ENCODE measurements around the gene MIR17HG.
A peak's percentile ranks its signal among the peaks of the same experiment; 100 is the strongest.
"Not testable (repeated sequence)": the region's sequence is repeated elsewhere in the genome, so short reads cannot be mapped to it uniquely, and the experiment has no call there.

Gene MIR17HG

GRCh38 chr13:91347996-91348905 is 764 bp downstream of the MIR17HG start:
- DNase-seq = no peak

GRCh38 chr13:91348906-91349435 is 1.5 kb downstream of the MIR17HG start:
- DNase-seq = peak; percentile 90

GRCh38 chr13:91349992-91350911 is 2.8 kb downstream of the MIR17HG start:
- DNase-seq = no peak

- no peak for DNase-seq
These were observed 3.6 kb downstream of the MIR17HG start for GRCh38 chr13:91351123-91351522.

GRCh38 chr13:91351980-91352379 is 4.5 kb downstream of the MIR17HG start:
- DNase-seq = no peak

GRCh38 chr13:91352891-91353290 is 5.4 kb downstream of the MIR17HG start:
- not testable (repeated sequence) for DNase-seq

- no peak for DNase-seq
These were observed 6.0 kb downstream of the MIR17HG start for GRCh38 chr13:91353494-91353893.

GRCh38 chr13:91355099-91355825 is 7.8 kb downstream of the MIR17HG start:
- no peak for DNase-seq

GRCh38 chr13:91355826-91356710 is 8.6 kb downstream of the MIR17HG start:
- DNase-seq = no peak

- DNase-seq = no peak
These were observed 9.6 kb downstream of the MIR17HG start for GRCh38 chr13:91356919-91357612.

- no peak for DNase-seq
These were observed 10.3 kb downstream of the MIR17HG start for GRCh38 chr13:91357613-91358386.

- DNase-seq = no peak
These were observed 10.9 kb downstream of the MIR17HG start for GRCh38 chr13:91358387-91358782.

GRCh38 chr13:91359111-91359510 is 11.6 kb downstream of the MIR17HG start:
- DNase-seq = no peak

- no peak for DNase-seq
These were observed 12.1 kb downstream of the MIR17HG start for GRCh38 chr13:91359631-91360030.

- DNase-seq = no peak
These were observed 12.8 kb downstream of the MIR17HG start for GRCh38 chr13:91360246-91360751.

GRCh38 chr13:91361755-91362271 is 14.3 kb downstream of the MIR17HG start:
- no peak for DNase-seq

- no peak for DNase-seq
These were observed 15.4 kb downstream of the MIR17HG start for GRCh38 chr13:91362908-91363307.

- no peak for DNase-seq
These were observed 20.6 kb downstream of the MIR17HG start for GRCh38 chr13:91368101-91368500.

GRCh38 chr13:91368676-91369440 is 21.4 kb downstream of the MIR17HG start:
- DNase-seq = no peak
